Panc1 (cell line): Measurements from ENCODE around the gene NDUFAF8. TPM values are rescaled to one million over a fixed set of nuclear protein-coding genes. Genes with fewer than 3 reads are reported as not detected.
A peak's percentile ranks its signal among the peaks of the same experiment; 100 is the strongest.

Experiments used
- ATAC-seq: fragments of 200-7000 bp; cut with Tn5 transposase; 2 replicates; pipeline ENCODE4 v1.9.1; 2020; ENCODE audit warnings: mild to moderate bottlenecking, moderate library complexity
- BruUV-seq: library from RNA; stranded (reverse); fragments of 400-500 nt; replicated peaks from 2 replicates; lab custom pipeline; 2021; lab: Mats Ljungman, UMichigan
- CTCF ChIA-PET: fragments of 300-600 bp; sonication (Branson Sonifier 250); formaldehyde crosslinking; loops from one replicate; lab custom pipeline; 2022; ENCODE audit warnings: antibody characterized with exemption; lab: Charles Lee
- POLR2A ChIA-PET: fragments of 300-600 bp; sonication (Branson Sonifier 250); formaldehyde crosslinking; loops from one replicate; lab custom pipeline; 2022; ENCODE audit warnings: antibody characterized with exemption; lab: Charles Lee
- DNase-seq: peaks from one replicate; pipeline ENCODE4 v3.0.0-alpha.2; 2010; ENCODE audit warnings: low read depth, low spot score
- H3K27ac ChIP-seq: 2 replicates; pipeline ENCODE4 v1.5.1; 2011; ENCODE audit warnings: mild to moderate bottlenecking, low read length, inconsistent platforms
- H3K27me3 ChIP-seq: fragments of 200-500 bp; sonication (Bioruptor generic); 2 replicates; pipeline ENCODE4 v1.6.0; 2014; ENCODE audit warnings: low read length, inconsistent platforms; ENCODE audit not compliant: control insufficient read depth, insufficient read depth
- H3K36me3 ChIP-seq: fragments of 200-500 bp; sonication (Bioruptor generic); 2 replicates; pipeline ENCODE4 v1.5.1; 2014; ENCODE audit warnings: inconsistent platforms, mild to moderate bottlenecking, low read length, moderate library complexity; ENCODE audit not compliant: control insufficient read depth, insufficient read depth
- H3K4me1 ChIP-seq: 2 replicates; pipeline ENCODE4 v1.5.1; 2011; ENCODE audit warnings: inconsistent platforms, mild to moderate bottlenecking, low read length, moderate library complexity; ENCODE audit not compliant: control insufficient read depth, insufficient read depth
- H3K4me3 ChIP-seq, 2 experiments: 2 replicates each; pipeline ENCODE4 v1.5.1; 2011 to 2012; ENCODE audit warnings: low read depth in 2 of 2, low read length in 2 of 2, mild to moderate bottlenecking in 2 of 2, inconsistent platforms in 1 of 2, moderate library complexity in 1 of 2
- H3K9me3 ChIP-seq: fragments of 200-500 bp; sonication (Bioruptor generic); 2 replicates; pipeline ENCODE4 v1.5.1; 2014; ENCODE audit warnings: low read depth, mild to moderate bottlenecking, inconsistent platforms, low read length, moderate library complexity; ENCODE audit not compliant: control insufficient read depth, insufficient read depth
- POLR2AphosphoS5 ChIP-seq: IDR thresholded peaks from 2 replicates; pipeline ENCODE4 v1.6.1; 2012; ENCODE audit warnings: mild to moderate bottlenecking, low read depth, low read length, moderate library complexity
- SIN3A ChIP-seq: IDR thresholded peaks from 2 replicates; pipeline ENCODE4 v1.6.1; 2012; ENCODE audit warnings: low read depth, mild to moderate bottlenecking, low read length, moderate library complexity, borderline replicate concordance; ENCODE audit not compliant: insufficient read depth
- TCF7L2 ChIP-seq: IDR thresholded peaks from 2 replicates; pipeline ENCODE4 v1.6.1; 2011; ENCODE audit warnings: mild to moderate bottlenecking, low read depth, low read length, inconsistent platforms
- in situ Hi-C: cut with HindIII; loops from 2 replicates; pipeline ENCODE4 v1.10.0; 2016; ENCODE audit warnings: low sequenced_read_pairs, low pct_unique_long_range_greater_than_20kb
- intact Hi-C: fragments of 100-400 bp; cut with micrococcal nuclease; formaldehyde crosslinking; loops from one replicate; pipeline ENCODE4 v1.10.0; 2022; ENCODE audit not compliant: unreplicated experiment
- total RNA-seq: library from RNA; stranded (reverse); gene quantifications from one replicate; pipeline ENCODE4 v1.2.1, GENCODE V29; 2021; ENCODE audit not compliant: unreplicated experiment
- TF ChIP-seq, protein P1 (sequence below), 2 experiments: IDR thresholded peaks; 2 replicates each; pipeline ENCODE4 v1.6.1; 2011 to 2012; ENCODE audit warnings: low read depth in 2 of 2, control low read depth in 1 of 2, low read length in 1 of 2, mild to moderate bottlenecking in 1 of 2, moderate library complexity in 1 of 2; ENCODE audit not compliant: insufficient read depth in 1 of 2
- TF ChIP-seq, protein P2 (sequence below): fragments of 450-650 bp; IDR thresholded peaks from 2 replicates; pipeline ENCODE4 v1.5.1; 2017; ENCODE audit warnings: mild to moderate bottlenecking

The NDUFAF8 gene
- total RNA-seq, 1 experiment from 2014 or later: 75.8 TPM

DNA sequence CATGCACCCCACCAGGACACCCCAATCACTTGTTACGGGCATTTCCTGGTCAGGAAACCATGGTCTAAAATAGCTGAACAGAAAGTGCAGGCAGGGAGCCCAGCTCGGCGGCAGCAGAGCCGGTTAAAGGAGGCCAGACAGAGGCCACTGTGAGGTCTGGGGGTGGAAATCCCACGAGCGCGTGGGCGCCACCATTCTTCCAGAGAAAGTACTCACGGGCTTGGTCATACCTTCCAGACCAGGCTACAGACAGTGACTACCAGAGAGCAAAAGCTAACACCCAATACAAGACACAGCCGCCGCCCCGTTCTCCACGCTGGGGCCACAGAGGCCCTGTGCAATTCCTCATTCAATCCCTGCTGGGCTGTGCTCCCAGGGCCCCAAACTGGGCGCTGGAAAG is 28.2 kb upstream of the NDUFAF8 start:
- no peaks in the 10 kb centered on the region for H3K36me3 ChIP-seq
- intact Hi-C loops (no loop called here), in situ Hi-C loops (no loop called here)
- H3K4me3 ChIP-seq: no peak overlapping the region
- H3K4me1 ChIP-seq: no peaks in the 10 kb centered on the region
- CTCF ChIA-PET: interaction anchor here (0.6 to 0.7 kb wide), 2 partner anchors 789 to 1936 kb away, joined by 3 to 5 read pairs; no protein-coding TSS in a partner anchor
- H3K27ac ChIP-seq: no peak overlapping the region
- TF ChIP-seq SIN3A (no peak), TCF7L2 (no peak), POLR2AphosphoS5 (no peak)
- TF ChIP-seq, protein P1, sequence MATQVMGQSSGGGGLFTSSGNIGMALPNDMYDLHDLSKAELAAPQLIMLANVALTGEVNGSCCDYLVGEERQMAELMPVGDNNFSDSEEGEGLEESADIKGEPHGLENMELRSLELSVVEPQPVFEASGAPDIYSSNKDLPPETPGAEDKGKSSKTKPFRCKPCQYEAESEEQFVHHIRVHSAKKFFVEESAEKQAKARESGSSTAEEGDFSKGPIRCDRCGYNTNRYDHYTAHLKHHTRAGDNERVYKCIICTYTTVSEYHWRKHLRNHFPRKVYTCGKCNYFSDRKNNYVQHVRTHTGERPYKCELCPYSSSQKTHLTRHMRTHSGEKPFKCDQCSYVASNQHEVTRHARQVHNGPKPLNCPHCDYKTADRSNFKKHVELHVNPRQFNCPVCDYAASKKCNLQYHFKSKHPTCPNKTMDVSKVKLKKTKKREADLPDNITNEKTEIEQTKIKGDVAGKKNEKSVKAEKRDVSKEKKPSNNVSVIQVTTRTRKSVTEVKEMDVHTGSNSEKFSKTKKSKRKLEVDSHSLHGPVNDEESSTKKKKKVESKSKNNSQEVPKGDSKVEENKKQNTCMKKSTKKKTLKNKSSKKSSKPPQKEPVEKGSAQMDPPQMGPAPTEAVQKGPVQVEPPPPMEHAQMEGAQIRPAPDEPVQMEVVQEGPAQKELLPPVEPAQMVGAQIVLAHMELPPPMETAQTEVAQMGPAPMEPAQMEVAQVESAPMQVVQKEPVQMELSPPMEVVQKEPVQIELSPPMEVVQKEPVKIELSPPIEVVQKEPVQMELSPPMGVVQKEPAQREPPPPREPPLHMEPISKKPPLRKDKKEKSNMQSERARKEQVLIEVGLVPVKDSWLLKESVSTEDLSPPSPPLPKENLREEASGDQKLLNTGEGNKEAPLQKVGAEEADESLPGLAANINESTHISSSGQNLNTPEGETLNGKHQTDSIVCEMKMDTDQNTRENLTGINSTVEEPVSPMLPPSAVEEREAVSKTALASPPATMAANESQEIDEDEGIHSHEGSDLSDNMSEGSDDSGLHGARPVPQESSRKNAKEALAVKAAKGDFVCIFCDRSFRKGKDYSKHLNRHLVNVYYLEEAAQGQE (IDR thresholded peaks at IDR 0.05; ENCODE audit: insufficient read depth in 1 of 2, low read depth in 2 of 2, low read length in 1 of 2): no peak
- TF ChIP-seq, protein P2, sequence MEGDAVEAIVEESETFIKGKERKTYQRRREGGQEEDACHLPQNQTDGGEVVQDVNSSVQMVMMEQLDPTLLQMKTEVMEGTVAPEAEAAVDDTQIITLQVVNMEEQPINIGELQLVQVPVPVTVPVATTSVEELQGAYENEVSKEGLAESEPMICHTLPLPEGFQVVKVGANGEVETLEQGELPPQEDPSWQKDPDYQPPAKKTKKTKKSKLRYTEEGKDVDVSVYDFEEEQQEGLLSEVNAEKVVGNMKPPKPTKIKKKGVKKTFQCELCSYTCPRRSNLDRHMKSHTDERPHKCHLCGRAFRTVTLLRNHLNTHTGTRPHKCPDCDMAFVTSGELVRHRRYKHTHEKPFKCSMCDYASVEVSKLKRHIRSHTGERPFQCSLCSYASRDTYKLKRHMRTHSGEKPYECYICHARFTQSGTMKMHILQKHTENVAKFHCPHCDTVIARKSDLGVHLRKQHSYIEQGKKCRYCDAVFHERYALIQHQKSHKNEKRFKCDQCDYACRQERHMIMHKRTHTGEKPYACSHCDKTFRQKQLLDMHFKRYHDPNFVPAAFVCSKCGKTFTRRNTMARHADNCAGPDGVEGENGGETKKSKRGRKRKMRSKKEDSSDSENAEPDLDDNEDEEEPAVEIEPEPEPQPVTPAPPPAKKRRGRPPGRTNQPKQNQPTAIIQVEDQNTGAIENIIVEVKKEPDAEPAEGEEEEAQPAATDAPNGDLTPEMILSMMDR: no peak
- no TSS peak for BruUV-seq
- H3K9me3 ChIP-seq: no peaks in the 10 kb centered on the region
- DNase-seq (no peak), ATAC-seq (peak; percentile 39)
- POLR2A ChIA-PET: interaction anchor here (0.6 kb wide), 1 partner anchor 1030 kb away, joined by 7 read pairs; no protein-coding TSS in a partner anchor
- no peaks in the 10 kb centered on the region for H3K27me3 ChIP-seq

DNA sequence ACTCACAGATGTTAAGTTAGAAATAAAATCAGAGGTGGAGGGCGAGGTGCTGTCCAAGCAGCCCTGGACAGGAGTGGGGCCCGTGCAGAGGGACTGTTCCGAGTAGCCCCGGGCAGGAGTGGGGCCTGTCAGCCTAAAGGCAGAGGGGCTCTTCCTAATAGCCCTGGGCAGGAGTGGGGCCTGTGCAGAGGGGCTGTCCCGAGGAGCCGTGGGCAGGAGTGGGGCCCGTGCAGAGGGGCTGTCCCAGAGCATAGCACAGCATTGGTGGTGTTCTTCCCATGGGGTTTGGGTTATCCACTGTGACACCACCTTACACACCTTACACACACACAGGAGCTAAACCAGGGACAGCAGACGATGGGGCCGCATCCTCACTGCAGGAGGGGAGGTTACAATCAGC is 26.8 kb upstream of the NDUFAF8 start:
- in situ Hi-C loops: no loop called here
- no peaks in the 10 kb centered on the region for H3K4me1 ChIP-seq
- DNase-seq (no peak), ATAC-seq (no peak)
- H3K4me3 ChIP-seq: no peak overlapping the region
- no peak for TF ChIP-seq SIN3A
- no peak for TF ChIP-seq POLR2AphosphoS5
- TF ChIP-seq TCF7L2: no peak
- TF ChIP-seq, protein P1 (IDR thresholded peaks at IDR 0.05; ENCODE audit: insufficient read depth in 1 of 2, low read depth in 2 of 2, low read length in 1 of 2): no peak
- TF ChIP-seq, protein P2: no peak
- no peaks in the 10 kb centered on the region for H3K36me3 ChIP-seq
- H3K27ac ChIP-seq: no peak overlapping the region
- BruUV-seq: TSS peak; percentile 74
- no peaks in the 10 kb centered on the region for H3K27me3 ChIP-seq
- no peaks in the 10 kb centered on the region for H3K9me3 ChIP-seq
- intact Hi-C loops: no loop called here
- POLR2A ChIA-PET: no interaction called here
- CTCF ChIA-PET: interaction anchor here (0.7 kb wide), 1 partner anchor 18 kb away, joined by 6 read pairs; no protein-coding TSS in a partner anchor
